ENCODE data around the gene EVX1. TPM values are rescaled to one million over a fixed set of nuclear protein-coding genes. Genes with fewer than 3 reads are reported as not detected.
A peak's percentile ranks its signal among the peaks of the same experiment; 100 is the strongest.

EVX1 gene
- total RNA-seq, 2 donors from 2014 or later: not detected

- no peak for ATAC-seq (replicated peaks)
These were observed 29.8 kb upstream of the EVX1 start for GRCh38 chr7:27212497-27213432.

DNA sequence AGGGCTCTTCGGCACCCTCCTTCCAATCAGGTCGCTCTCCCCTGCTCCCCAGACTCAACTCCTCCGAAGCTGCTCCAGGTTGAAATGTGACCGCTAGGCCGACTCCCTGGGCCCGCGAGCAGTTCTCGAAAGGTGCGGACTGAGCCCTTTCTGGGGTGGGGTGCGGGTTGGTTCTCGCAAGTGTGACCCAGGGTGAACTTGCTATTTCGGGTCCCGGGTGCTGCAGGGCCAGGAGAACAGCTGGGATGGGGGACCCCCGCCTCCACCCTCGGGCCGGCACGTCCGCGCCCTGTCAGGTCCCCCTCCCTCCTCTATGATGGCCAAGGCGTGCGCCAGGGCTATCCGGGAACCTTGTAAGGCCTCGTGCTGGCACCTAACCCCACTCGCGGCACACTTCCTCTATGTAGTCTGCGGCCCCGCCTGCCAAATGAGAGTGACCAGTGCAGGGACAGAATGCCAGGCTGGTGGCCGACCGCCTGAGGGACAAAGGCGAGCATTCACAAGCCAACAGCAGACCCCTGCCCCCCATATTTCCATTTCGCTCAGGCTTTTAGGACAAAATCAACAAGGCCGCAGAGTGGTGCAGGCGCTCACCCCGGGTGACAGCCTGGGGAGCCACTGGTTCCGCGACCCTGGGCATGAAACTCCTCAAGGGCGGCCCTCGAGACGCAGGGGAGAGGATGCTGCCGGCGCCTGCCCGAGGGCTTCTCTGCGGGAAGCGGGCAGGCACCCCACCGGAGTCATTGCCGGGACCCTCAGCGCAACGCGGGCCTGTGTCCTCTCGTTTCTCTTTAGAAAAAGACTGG, 29.0 kb upstream of the EVX1 start:
- no peak overlapping the region for H3K4me3 Mint-ChIP-seq
- no peaks in the 10 kb centered on the region for H3K9me3 Mint-ChIP-seq
- no peak for ATAC-seq (replicated peaks)
- H3K27me3 Mint-ChIP-seq: peaks cover 67% of the 10 kb centered on the region
- H3K36me3 Mint-ChIP-seq (ENCODE audit: low read depth): no peaks in the 10 kb centered on the region
- no peaks in the 10 kb centered on the region for H3K4me1 Mint-ChIP-seq
- no peak overlapping the region for H3K27ac Mint-ChIP-seq

More at GRCh38 chr7:27212497-27213432, 29.8 kb upstream of the EVX1 start:
- Mint-ChIP-seq H3K27ac (no peak overlapping the region), H3K9me3 (no peaks in the 10 kb centered on the region), H3K4me1 (no peaks in the 10 kb centered on the region), H3K4me3 (no peak overlapping the region), H3K27me3 (peaks cover 70% of the 10 kb centered on the region), H3K36me3 (ENCODE audit: low read depth) (no peaks in the 10 kb centered on the region)

- peaks cover 65% of the 10 kb centered on the region for H3K27me3 Mint-ChIP-seq
- no peak overlapping the region for H3K4me3 Mint-ChIP-seq
- no peaks in the 10 kb centered on the region for H3K36me3 Mint-ChIP-seq (ENCODE audit: low read depth)
- no peaks in the 10 kb centered on the region for H3K9me3 Mint-ChIP-seq
- H3K27ac Mint-ChIP-seq: no peak overlapping the region
- no peak for ATAC-seq (replicated peaks)
- no peaks in the 10 kb centered on the region for H3K4me1 Mint-ChIP-seq
These were observed 28.2 kb upstream of the EVX1 start for GRCh38 chr7:27214239-27214950.

GRCh38 chr7:27215356-27215755, 27.2 kb upstream of the EVX1 start:
- H3K27ac Mint-ChIP-seq: no peak overlapping the region
- no peak for ATAC-seq (replicated peaks)
- H3K4me1 Mint-ChIP-seq: no peaks in the 10 kb centered on the region
- no peaks in the 10 kb centered on the region for H3K9me3 Mint-ChIP-seq
- H3K27me3 Mint-ChIP-seq: peaks cover 69% of the 10 kb centered on the region
- no peak overlapping the region for H3K4me3 Mint-ChIP-seq
- no peaks in the 10 kb centered on the region for H3K36me3 Mint-ChIP-seq (ENCODE audit: low read depth)

DNA sequence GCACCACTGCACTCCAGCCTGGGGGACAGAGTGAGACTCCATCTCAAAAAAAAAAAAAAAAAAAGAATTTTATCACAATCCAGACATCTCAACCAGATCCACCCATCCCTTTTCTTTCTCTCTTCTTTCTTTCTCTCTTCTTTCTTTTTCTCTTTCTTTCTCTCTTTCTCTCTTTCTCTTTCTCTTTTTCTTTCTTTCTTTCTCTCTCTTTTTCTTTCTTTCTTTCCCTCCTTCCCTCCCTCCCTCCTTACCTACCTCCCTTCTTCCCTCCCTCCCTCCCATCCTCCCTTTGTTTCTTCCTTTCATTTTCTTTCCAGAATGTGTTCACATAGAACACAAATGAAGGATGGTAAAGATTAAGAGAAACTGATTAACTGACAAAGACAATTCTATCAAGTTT, 24.7 kb upstream of the EVX1 start:
- Mint-ChIP-seq H3K9me3 (no peaks in the 10 kb centered on the region), H3K27me3 (peaks cover 67% of the 10 kb centered on the region), H3K4me1 (no peaks in the 10 kb centered on the region), H3K4me3 (no peak overlapping the region), H3K27ac (no peak overlapping the region), H3K36me3 (ENCODE audit: low read depth) (no peaks in the 10 kb centered on the region)
- ATAC-seq (replicated peaks): no peak

- H3K36me3 Mint-ChIP-seq (ENCODE audit: low read depth): no peaks in the 10 kb centered on the region
- H3K27me3 Mint-ChIP-seq: peaks cover 68% of the 10 kb centered on the region
- no peaks in the 10 kb centered on the region for H3K9me3 Mint-ChIP-seq
- H3K4me1 Mint-ChIP-seq: no peaks in the 10 kb centered on the region
- no peak overlapping the region for H3K4me3 Mint-ChIP-seq
- ATAC-seq (replicated peaks): no peak
- H3K27ac Mint-ChIP-seq: no peak overlapping the region
These were observed 22.8 kb upstream of the EVX1 start for GRCh38 chr7:27219821-27220220.

GRCh38 chr7:27220440-27220955, 22.1 kb upstream of the EVX1 start:
- Mint-ChIP-seq H3K9me3 (no peaks in the 10 kb centered on the region), H3K4me3 (no peak overlapping the region), H3K4me1 (no peaks in the 10 kb centered on the region), H3K36me3 (ENCODE audit: low read depth) (no peaks in the 10 kb centered on the region), H3K27me3 (peaks cover 66% of the 10 kb centered on the region), H3K27ac (no peak overlapping the region)
- no peak for ATAC-seq (replicated peaks)

- Mint-ChIP-seq H3K4me1 (no peaks in the 10 kb centered on the region), H3K27me3 (peaks cover 60% of the 10 kb centered on the region)
- ATAC-seq (replicated peaks): peak; percentile 72
These were observed 21.3 kb upstream of the EVX1 start for GRCh38 chr7:27221201-27221797.

DNA sequence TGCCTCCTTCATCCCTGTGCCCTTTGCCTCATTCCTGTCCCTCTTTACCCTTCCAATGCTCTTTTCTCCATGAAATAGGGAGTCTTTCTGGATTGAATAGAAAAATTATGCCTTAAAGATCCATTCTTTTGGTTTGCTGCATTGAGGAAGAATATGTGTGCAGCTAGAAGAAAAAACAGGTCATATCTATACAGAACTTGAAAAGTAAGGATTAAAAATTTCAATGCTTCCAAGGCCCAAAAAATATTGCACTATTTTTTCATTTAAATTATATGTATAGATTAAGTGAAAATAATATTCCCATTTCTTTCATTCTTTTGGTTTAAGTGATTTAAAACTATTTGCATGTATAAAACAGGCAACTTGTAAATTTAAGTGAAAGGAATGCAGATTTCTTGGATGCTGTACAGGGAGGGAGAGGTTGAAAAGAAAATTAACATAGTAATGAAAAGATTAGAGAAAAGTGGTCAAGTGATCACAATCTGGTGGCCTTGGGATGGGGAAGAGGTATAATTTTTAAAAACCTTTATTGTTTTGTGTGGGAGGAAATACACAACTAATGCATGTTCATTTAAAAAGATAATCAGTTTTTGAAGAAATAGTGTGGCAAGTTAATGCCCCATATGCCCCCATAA, 18.5 kb upstream of the EVX1 start:
- H3K4me1 Mint-ChIP-seq: no peaks in the 10 kb centered on the region
- H3K4me3 Mint-ChIP-seq: no peak overlapping the region
- ATAC-seq (replicated peaks): no peak

More at GRCh38 chr7:27221201-27221797, 21.3 kb upstream of the EVX1 start:
- Mint-ChIP-seq H3K27ac (no peak overlapping the region), H3K36me3 (ENCODE audit: low read depth) (no peaks in the 10 kb centered on the region), H3K9me3 (no peaks in the 10 kb centered on the region), H3K4me3 (no peak overlapping the region)

DNA sequence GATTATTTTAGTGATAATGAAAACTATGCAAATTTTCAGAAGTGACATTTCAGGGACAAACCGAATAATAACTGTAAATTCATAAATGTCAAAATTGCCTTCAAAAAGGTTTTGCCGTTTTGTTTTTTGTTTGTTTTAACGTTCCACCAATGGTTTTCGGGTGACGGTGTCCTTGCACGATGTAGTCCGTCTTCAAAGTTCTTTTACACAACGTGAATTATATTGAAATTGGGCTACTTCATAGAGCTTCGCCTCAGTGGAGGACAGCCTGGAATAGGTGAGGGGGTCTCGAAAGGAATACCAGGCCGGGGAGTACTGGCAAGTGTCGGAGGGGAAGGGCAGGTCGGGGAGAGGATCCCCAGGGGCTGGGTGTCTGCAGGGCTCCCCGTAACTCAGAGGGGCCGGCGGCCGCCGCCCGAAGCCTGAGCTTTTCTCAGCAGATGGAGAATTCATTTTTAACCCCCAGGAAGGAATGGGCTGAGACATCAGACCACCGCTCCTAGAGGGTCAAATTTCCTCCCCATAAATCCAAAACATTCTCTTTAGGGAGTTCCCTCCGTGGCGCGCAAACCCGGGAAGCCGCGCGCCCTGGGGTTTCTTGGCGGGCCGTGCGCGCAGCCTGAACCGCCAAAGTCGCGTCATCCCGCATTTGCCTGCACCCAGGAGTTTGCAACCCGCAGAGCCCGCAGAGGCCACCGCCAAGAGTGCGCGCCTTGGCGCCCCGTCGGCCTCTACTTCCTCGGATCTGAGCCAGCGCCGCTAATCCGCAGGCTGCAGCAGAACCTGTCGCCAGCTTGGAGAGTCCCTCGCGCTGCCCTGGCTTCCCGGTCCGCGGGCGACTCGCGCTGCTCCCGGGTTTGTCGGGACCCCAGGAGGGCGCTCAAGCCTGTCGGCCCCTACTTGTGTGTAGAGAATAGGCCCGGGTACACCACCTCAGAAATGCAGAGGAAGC, 17.3 kb upstream of the EVX1 start:
- Mint-ChIP-seq H3K27ac (no peak overlapping the region), H3K4me3 (no peak overlapping the region), H3K36me3 (ENCODE audit: low read depth) (no peaks in the 10 kb centered on the region), H3K9me3 (no peaks in the 10 kb centered on the region), H3K4me1 (no peaks in the 10 kb centered on the region), H3K27me3 (peaks cover 64% of the 10 kb centered on the region)
- no peak for ATAC-seq (replicated peaks)

More for the DNA sequence above, 18.5 kb upstream of the EVX1 start:
- H3K27ac Mint-ChIP-seq: no peak overlapping the region
- H3K9me3 Mint-ChIP-seq: no peaks in the 10 kb centered on the region
- no peaks in the 10 kb centered on the region for H3K36me3 Mint-ChIP-seq (ENCODE audit: low read depth)
- H3K27me3 Mint-ChIP-seq: peaks cover 67% of the 10 kb centered on the region

DNA sequence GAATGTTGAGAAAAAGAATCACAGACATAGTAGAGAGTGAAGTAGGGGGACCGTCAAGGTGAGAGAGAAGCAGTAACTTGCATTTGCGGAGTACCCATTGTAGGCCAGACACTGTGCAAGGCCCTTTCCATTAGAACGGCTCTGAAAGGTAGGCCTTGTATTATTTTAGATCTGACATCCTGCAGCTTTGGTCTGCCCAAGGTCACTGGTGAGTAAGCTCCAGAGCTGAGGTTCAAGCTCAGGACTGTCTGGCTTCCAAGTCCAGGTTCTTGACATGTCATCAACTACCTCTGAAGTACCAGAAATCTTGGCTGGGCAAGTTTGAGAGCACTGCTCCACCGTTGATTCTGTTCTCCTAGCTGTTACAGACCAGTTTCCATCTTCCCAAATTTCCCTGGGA, 13.2 kb upstream of the EVX1 start:
- H3K9me3 Mint-ChIP-seq: no peaks in the 10 kb centered on the region
- H3K36me3 Mint-ChIP-seq (ENCODE audit: low read depth): no peaks in the 10 kb centered on the region
- no peak overlapping the region for H3K4me3 Mint-ChIP-seq
- peaks cover 45% of the 10 kb centered on the region for H3K27me3 Mint-ChIP-seq
- H3K27ac Mint-ChIP-seq: no peak overlapping the region
- ATAC-seq (replicated peaks): no peak
- no peaks in the 10 kb centered on the region for H3K4me1 Mint-ChIP-seq

GRCh38 chr7:27235387-27236311, 7.0 kb upstream of the EVX1 start:
- Mint-ChIP-seq H3K27me3 (peaks cover 45% of the 10 kb centered on the region), H3K36me3 (ENCODE audit: low read depth) (no peaks in the 10 kb centered on the region), H3K9me3 (no peaks in the 10 kb centered on the region), H3K27ac (no peak overlapping the region), H3K4me3 (no peak overlapping the region), H3K4me1 (no peaks in the 10 kb centered on the region)
- ATAC-seq (replicated peaks): no peak

Measured in activated T-helper 17 cell treated with anti-CD3 and anti-CD28 coated beads, Interleukin-2, amount 50 U/mL, for 72 hours (primary cell).